NCI-H345 (cell line): ENCODE measurements around the gene MCL1.
A peak's percentile ranks its signal among the peaks of the same experiment; 100 is the strongest.

ENCODE experiments used
- DNase-seq: peaks from one replicate; lab custom pipeline; 2025; lab: John Stamatoyannopoulos, UW

Gene MCL1

DNA sequence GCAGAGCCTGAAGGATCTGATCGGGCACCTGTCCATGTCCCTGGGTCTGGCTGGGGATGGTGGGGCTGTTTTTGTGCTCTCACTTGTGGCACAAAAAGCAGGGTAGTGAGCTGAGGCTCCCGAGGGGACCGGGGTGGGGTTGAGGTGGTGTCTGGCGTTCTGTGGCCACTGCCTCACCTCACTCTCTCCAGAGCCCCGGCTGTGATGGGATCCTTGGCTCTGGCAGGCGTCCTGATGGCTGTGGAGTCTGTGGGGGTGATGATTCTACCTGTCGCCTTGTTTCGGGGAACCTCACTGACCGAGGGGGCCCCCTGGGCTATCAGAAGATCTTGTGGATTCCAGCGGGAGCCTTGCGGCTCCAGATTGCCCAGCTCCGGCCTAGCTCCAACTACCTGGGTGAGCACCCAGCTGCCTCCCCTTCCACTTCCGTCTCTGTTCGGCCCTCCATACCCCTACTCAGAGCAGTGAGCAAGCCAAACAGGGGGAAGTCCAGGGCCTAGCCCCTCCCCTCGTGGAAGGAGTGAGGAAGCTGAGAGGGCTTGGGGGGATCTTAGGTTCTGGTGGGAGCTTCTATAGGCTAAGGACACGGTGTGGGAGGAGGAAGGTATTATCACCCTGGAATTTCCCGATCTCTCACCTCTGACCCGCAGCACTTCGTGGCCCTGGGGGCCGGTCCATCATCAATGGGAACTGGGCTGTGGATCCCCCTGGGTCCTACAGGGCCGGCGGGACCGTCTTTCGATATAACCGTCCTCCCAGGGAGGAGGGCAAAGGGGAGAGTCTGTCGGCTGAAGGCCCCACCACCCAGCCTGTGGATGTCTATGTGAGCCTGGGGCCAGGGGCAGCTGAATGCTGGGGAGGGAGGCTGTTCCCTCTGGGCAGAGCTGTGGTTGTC is 23.2 kb downstream of the MCL1 start:
- no peak for DNase-seq

DNA sequence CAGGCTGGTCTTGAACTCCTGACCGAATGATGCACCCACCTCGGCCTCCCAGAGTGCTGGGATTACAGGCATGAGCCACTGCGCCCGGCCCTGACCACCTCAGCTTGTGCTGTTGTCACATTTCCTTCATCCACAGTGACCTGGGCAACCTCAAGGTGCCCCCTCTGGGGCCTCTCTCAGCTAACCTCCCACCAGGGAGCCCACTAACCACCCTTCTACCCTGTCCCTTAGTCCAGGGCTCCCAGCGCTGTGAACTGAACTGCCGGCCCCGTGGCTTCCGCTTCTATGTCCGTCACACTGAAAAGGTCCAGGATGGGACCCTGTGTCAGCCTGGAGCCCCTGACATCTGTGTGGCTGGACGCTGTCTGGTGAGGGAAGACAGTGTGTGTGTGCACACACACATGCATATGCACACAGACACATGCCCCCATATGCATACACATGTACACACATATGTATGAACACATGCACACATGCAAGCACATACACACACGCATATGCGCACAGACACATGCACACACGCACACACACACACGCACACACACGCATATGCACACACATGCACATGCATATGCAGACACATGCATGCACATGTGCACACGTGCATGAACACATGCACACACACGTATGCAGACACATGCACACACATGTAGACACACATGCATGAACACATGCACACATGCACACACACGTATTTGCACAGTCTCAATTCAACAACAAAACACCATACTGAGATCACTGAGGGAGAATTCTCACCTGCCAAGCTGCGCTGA is 24.0 kb downstream of the MCL1 start:
- no peak for DNase-seq

DNA sequence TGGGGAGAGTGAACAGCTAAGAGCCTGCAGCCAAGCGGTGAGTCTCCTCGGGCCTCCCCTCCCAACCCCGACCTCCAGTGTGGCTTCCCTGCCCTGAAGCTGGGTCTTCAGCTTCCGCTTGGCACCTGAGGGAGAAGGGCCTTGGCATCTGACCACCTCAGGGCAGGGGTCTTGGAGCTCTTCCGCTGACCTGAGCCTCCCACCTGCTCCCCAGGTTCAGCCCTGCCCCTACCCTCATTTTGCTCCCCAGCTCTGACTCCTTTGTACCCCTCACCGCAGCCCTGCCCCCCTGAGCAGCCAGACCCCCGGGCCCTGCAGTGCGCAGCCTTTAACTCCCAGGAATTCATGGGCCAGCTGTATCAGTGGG is 25.3 kb downstream of the MCL1 start:
- no peak for DNase-seq

DNA sequence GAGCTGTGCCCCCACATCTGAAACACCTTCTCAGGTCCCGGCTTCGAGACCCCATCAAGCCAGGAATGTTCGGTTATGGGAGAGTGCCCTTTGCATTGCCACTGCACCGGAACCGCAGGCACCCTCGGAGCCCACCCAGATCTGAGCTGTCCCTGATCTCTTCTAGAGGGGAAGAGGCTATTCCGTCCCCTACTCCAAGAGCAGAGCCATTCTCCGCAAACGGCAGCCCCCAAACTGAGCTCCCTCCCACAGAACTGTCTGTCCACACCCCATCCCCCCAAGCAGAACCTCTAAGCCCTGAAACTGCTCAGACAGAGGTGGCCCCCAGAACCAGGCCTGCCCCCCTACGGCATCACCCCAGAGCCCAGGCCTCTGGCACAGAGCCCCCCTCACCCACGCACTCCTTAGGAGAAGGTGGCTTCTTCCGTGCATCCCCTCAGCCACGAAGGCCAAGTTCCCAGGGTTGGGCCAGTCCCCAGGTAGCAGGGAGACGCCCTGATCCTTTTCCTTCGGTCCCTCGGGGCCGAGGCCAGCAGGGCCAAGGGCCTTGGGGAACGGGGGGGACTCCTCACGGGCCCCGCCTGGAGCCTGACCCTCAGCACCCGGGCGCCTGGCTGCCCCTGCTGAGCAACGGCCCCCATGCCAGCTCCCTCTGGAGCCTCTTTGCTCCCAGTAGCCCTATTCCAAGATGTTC is 25.9 kb downstream of the MCL1 start:
- DNase-seq: no peak

DNA sequence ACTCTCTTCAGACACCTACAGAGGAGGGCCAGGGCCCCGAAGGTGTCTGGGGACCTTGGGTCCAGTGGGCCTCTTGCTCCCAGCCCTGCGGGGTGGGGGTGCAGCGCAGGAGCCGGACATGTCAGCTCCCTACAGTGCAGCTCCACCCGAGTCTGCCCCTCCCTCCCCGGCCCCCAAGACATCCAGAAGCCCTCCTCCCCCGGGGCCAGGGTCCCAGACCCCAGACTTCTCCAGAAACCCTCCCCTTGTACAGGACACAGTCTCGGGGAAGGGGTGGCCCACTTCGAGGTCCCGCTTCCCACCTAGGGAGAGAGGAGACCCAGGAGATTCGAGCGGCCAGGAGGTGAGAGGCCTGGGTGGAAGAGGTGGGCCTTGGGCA is 26.5 kb downstream of the MCL1 start:
- DNase-seq: no peak

DNA sequence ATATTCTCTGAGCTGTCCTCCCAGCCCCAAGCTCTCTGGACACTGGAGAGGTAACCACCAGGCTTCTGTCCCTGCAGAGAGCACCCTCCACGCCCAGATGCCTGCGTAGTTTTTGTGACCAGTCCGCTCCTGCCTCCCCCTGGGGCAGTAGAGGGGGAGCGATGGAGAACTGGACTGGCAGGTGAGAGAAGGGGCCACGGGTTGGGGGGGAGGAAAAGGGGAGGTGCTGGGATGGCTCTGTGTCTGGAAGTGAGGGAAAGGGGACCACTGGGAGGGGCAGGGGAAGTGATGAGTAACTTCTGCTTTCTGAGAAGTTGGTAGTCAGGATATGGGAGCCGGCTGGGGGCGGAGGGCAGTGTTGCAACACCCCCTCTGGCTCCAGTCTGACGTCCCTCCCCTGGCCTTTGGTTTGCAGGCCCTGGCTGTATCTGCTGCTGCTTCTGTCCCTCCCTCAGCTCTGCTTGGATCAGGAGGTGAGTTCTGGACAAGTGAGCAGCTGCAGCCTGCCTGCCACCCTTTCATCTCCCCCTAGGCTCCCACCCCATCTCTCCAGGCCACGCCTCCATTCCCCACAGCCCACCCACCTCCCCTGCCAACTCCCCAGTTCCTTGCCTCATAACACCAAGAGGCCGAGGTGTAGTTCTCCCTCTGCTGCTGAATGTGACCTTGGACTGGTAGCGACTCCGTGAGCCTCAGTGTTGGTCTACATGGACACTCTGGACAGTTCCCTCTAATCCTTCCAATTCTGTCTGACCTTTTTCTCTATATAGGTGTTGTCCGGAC is 27.1 kb downstream of the MCL1 start:
- DNase-seq: no peak

DNA sequence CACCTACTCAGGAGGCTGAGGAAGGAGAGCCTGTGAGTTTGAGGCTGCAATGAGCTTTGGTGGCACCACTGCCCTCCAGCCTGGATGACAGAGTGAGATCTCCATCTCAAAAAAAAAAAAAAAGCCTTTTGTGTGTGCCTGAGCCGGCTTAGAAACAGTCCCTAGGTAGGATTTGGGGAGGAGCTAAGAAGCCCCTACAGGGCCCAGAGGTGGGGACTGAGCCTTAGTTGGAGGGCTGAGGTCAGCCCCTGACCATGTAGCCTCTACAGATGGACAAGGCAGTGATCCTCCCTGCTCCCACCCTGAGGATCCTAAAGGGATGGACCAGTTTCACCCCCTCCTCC is 27.7 kb downstream of the MCL1 start:
- DNase-seq: no peak

DNA sequence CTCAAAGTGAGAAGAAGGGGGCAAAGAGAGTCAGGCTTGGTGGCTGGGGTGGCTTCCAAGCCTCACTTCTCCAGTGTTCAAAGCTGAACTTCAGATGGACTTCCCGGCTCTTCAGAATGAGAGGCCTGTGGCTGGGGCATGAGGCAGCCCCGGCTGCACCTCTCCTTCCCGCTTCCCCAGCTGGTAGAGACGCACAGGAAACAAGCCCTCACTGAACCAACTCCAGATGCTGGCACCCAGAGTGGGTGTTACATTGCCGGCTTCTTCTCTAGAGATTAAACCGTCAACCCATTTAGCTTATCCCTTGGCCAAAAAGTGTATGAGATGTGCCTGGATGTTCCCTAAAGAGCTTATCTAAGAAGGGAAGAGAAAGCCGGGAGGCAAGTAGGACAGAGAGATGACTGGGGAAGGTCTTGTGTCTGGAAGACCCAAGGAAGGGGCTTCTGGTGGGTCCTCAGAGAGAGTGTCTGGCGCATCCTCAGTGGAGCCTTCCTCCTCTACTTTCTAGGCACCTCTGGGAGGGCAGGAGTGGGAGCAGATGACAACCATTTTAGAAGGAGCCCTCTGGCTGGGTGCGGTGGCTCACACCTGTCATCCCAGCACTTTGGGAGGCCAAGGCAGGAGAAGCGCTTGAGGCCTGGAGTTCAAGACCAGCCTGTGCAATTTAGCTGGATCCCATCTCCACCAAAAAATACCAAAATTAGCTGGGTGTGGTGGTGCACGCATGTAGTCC is 28.2 kb downstream of the MCL1 start:
- DNase-seq: no peak

DNA sequence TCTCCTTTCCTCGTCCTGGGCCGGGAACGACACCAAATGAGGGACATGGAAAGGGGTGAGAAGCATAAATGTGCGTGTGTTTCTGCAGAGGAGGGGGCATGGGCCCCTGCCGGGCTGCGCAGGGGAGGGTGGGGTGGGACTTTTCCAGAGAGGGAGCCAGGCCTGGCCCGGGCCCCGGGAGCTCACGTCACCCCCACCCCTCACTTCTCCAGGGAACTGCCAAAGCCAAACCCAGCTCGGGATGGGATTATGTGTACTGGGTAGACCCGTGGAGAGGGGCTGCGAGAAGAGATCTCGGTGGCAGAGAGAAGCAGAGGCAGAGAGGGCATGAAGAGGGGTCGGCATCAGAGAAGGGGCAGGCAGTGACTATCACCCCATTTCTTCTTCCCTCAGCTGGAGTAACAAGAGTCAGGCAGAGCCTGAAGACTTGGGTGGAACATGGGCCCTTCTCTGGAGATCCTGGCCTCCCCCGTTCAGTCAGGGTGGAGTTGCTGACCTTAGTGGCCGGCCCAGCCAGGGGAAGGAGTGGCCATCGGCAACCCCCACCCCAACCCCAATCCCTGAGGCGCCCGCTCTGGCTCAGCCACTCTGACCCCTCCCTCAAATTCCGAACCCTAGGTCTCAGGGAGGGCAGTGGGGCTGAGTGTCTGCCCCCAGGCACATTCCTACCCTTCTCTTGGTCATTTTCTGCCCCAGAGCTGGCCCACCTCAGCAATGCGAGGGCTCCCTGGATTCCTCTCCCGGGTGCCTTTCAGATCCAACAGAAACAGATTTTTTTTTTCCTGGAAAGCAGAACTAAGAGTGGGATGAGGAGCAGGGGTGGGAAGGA is 29.0 kb downstream of the MCL1 start:
- no peak for DNase-seq

DNA sequence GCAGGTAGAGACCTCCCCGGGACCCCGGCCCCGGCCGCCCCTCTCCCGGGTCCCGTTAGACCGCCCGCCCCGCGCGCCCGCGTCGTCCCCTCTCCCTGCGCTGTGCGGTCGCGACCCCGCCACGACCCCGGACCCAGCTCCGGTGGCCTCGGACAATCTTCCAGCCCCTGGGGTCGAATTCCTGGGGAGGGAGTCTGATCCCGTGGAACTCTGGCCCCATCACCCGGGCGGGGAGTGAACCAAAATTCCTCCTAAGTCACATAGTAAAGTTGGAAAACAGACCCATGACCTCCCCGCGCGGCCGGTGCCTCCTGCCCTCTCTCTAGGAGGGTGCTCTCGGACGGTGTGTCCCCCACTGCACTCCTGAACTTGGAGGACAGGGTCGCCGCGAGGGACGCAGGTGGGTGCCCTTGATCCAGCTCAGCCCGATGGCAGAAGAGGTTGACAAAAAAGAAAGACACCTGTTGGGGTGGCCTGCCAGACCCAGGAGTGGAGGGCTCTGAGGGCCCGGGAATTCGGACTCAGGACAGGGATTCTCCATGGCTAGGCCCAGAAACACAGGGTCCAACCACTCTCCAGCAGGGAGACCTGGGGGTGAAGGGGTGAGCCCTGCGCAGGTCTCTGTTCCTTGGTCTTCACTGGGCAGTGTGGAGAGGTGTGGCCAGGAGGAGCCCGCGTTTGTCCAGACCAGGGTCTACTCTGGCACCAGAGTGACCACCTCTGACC is 29.8 kb downstream of the MCL1 start:
- no peak for DNase-seq

DNA sequence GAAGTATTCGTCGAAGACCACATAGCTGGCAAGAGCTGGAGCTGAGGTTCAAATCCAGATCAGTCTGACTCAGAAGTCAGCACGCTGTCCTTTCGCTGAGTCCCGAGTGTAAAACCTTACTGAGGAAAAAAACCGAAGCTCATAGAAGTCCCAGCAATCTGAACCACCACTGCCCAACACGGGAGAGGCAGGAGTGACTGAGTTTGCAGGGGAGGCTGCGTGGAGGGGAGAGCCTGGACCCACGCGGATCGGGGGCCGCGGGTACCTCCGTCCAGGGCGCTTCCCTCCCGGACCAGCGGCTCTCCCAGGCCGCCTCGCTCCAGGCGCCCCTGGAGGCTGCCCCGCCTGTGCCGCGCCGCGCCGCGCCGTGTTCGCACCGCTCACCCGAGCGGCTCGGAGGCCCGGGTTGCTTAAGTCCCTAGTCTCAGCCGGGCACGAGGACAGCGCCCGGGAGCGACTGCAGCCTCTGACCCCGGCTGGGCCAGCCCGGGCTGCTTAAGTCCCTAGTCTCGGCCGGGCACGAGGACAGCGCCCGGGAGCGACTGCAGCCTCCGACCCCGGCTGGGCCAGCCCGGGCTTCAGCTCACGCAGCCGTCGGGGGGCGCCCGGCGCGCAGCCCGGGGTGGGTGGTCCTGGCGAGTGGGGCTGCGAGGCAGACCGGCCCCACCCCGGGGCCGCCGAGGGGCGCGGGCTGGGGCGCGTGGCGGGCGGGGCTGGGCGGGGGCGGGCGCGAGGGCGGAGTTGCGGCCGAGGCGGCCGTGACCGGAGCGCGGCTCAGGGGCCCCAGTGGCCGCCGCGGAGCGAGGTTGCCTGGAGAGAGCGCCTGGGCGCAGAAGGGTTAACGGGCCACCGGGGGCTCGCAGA is 30.5 kb downstream of the MCL1 start, which contains the start of gene ADAMTSL4:
Gene ADAMTSL4, plus strand, starts transcription at position 777 of the 864 bp plus-strand sequence. CDS start 2,881 bp downstream, outside the sequence.
- DNase-seq: peak; percentile 69

DNA sequence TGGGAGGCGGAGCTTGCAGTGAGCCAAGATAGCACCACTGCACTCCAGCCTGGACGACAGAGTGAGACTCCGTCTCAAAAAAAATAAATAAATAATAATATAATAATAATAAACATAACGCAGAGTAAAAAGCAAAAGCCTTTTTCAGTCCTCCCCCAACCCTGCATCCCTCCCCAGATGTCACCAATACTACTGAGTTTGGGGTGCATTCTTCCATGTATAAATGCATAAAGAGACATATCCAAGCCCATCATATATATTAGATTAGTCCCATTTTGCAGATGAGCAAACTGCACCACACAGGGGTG is 31.1 kb downstream of the MCL1 start:
- DNase-seq: no peak

DNA sequence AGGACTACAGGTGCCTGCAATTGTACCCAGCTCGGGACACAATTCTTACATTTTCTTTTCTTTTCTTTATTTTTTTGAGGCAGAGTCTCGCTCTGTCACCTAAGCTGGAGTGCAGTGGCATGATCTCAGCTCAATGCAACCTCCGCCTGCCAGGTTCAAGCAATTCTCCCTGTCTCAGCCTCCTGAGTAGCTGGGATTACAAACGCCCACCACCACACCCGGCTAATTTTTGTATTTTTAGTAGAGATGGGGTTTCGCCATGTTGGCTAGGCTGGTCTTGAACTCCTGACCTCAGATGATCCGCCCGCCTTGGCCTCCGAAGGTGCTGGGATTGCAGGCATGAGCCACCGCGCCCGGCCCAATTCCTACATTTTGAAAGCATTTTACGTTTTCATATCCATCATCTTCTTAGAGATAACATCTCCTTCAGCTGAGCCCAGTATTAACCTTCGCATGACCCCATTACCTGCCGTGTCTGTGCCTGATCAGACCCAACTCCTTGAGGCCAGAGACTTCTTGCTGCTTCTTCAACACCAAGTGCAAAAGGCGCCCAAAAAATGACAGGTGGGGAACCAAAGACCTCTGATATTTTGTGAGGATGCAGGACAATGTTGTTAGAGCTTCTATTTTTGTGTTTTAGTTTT is 33.0 kb downstream of the MCL1 start:
- DNase-seq: no peak

DNA sequence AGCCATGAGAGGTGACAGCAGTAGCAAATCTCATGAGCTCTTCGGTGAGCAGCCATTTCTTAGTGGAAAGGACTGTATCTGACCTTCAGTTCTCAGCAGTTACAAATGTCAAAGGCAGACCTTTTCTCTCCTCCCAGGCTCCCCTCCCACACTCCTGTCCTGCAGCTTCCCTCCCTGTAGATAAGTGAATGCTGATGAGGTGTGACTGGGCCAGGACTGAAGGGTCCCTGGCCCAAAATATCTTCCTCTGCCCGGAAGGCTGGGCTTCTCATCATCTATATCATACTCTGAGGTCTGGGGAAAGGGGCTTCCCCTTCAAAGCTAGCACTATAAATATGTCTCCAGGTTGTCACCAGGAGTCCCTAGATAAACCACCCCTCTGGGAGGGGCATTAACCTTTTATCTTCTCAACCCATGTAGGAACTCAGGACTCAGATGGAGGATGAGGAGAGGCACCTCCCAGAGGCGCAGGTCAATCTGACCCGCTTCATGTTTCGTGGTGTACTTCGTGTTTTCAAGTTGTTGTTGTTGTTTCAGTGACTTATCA is 33.9 kb downstream of the MCL1 start:
- no peak for DNase-seq

DNA sequence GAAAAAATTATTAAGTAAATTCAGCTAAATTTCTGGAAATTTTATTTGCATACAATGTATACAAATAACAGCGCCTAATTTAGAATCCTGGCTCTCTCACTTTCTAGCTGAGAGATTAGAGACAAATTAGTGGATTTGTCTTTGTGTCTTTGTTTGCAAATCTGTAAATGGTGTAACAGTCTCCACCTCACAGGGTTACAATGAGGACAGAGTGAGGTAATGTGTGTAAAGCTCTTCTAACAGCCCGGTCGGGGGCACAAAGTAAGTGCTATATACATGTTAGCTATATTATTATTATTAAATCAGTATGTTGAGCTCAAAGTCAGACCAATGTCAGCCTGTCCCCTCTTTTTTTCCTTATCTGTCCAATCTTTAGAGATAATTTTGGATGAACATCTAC is 35.2 kb downstream of the MCL1 start:
- peak; percentile 55 for DNase-seq

DNA sequence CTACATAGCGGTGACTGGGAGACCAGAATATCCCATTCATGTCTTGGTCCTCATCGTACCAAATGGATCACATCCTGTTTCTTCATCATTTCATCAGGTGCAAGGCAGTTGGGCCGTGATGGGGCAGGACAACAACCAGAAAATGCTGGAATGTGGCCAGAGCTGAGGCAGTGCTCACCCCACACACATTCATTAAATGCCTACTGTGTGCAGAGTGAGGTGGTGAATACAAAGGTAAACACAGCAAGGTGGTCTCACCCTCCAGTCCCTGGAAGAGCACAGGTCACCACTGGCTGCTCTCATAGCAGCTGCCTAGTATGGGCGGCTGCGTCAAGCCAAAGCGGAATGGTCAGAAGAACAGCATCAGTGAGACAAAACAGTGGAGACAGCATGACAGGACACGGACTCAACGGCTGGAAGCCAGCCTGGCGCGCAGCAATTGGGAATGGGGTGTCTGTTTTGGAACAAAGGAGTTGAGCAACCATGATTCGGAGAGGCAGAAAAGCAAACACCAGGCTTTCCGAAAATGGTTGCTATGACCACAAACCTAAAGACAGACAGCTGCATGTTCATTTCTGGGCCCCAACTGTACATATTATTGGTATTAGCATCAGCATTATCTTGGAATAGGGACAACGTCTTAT is 35.8 kb downstream of the MCL1 start:
- peak; percentile 93 for DNase-seq
